Activated B cell treated with CpG ODN at 0.5 μM for 24 hours (primary cell): ENCODE measurements around the gene MED26. TPM values are rescaled to one million over a fixed set of nuclear protein-coding genes. Genes with fewer than 3 reads are reported as not detected.

Source experiments
- ATAC-seq: fragments of 200-7000 bp; cut with Tn5 transposase; one replicate; pipeline ENCODE4 v1.10.0; 2021; ENCODE audit warnings: low read depth, mild to moderate bottlenecking, moderate library complexity
- CTCF ChIA-PET: fragments of 350-600 bp; sonication (Branson Sonifier 250); formaldehyde crosslinking; loops from one replicate; lab custom pipeline; 2021; ENCODE audit warnings: antibody characterized with exemption; lab: Charles Lee
- POLR2A ChIA-PET: fragments of 350-600 bp; sonication (Branson Sonifier 250); formaldehyde crosslinking; loops from one replicate; lab custom pipeline; 2021; ENCODE audit warnings: antibody characterized with exemption; lab: Charles Lee
- DNase-seq: peaks from one replicate; pipeline ENCODE4 v3.0.0; 2022
- H3K27ac Mint-ChIP-seq: one replicate; pipeline ENCODE4 v1.8.0; 2020; ENCODE audit warnings: mixed read lengths
- H3K27me3 Mint-ChIP-seq: one replicate; pipeline ENCODE4 v1.8.0; 2021; ENCODE audit warnings: mixed read lengths
- H3K36me3 Mint-ChIP-seq: one replicate; pipeline ENCODE4 v1.8.0; 2021; ENCODE audit warnings: low read depth, mixed read lengths
- H3K4me1 Mint-ChIP-seq: one replicate; pipeline ENCODE4 v1.8.0; 2021; ENCODE audit warnings: mixed read lengths
- H3K4me3 Mint-ChIP-seq: one replicate; pipeline ENCODE4 v1.8.0; 2020; ENCODE audit warnings: mild to moderate bottlenecking, mixed read lengths
- H3K9me3 Mint-ChIP-seq: one replicate; pipeline ENCODE4 v1.8.0; 2020; ENCODE audit warnings: mixed read lengths
- intact Hi-C: fragments of 100-400 bp; cut with micrococcal nuclease; formaldehyde crosslinking; loops from one replicate; pipeline ENCODE4 v1.15.1; 2024
- total RNA-seq: library from RNA; stranded (reverse); gene quantifications from 2 replicates; pipeline ENCODE4 v1.2.3, GENCODE V29; 2022
- TF ChIP-seq, protein P1 (sequence below): fragments of 200-600 bp; IDR thresholded peaks from one replicate; pipeline ENCODE4 v1.8.0; 2022; ENCODE audit warnings: antibody characterized with exemption, mild to moderate bottlenecking

The MED26 gene
- total RNA-seq, 1 donor from 2014 or later, result 32.0 TPM

DNA sequence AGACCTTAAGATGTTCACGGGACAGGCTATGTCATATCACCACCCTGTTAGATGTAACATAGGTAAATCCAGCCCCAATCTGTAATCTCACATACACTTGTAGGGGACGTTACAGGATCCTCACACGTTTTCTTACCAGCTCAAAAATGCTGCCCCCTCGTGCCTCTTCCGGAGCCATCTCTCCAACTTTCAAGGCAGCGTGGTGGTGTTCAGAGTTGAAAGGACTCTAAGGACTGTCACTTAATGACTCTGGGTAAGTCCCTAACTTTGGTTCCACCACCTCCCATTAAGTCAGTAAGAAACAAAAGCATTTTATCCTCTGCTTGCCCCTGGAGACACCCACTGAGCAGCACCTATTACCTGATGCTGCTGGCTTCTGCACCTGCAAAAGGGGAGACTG lies 4.4 kb downstream of the MED26 start:
- H3K4me3 Mint-ChIP-seq, result no peak overlapping the region
- H3K27ac Mint-ChIP-seq, result peak overlapping the region; percentile 27
- no peaks in the 10 kb centered on the region for H3K9me3 Mint-ChIP-seq
- intact Hi-C loops, result loop anchor here (10.0 kb wide), 1 partner anchor 271 kb away; no protein-coding TSS in a partner anchor
- ChIA-PET CTCF (no interaction called here), POLR2A (interaction anchor here (0.5 to 11.4 kb wide), 3 partner anchors 11 to 37 kb away, joined by 3 to 242 read pairs (median 4); no protein-coding TSS in a partner anchor)
- ATAC-seq, result no peak
- no peak for DNase-seq
- H3K27me3 Mint-ChIP-seq, result no peaks in the 10 kb centered on the region
- H3K36me3 Mint-ChIP-seq, result peaks cover 54% of the 10 kb centered on the region
- peaks cover 72% of the 10 kb centered on the region for H3K4me1 Mint-ChIP-seq
- TF ChIP-seq, protein P1, sequence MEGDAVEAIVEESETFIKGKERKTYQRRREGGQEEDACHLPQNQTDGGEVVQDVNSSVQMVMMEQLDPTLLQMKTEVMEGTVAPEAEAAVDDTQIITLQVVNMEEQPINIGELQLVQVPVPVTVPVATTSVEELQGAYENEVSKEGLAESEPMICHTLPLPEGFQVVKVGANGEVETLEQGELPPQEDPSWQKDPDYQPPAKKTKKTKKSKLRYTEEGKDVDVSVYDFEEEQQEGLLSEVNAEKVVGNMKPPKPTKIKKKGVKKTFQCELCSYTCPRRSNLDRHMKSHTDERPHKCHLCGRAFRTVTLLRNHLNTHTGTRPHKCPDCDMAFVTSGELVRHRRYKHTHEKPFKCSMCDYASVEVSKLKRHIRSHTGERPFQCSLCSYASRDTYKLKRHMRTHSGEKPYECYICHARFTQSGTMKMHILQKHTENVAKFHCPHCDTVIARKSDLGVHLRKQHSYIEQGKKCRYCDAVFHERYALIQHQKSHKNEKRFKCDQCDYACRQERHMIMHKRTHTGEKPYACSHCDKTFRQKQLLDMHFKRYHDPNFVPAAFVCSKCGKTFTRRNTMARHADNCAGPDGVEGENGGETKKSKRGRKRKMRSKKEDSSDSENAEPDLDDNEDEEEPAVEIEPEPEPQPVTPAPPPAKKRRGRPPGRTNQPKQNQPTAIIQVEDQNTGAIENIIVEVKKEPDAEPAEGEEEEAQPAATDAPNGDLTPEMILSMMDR, result no peak

DNA sequence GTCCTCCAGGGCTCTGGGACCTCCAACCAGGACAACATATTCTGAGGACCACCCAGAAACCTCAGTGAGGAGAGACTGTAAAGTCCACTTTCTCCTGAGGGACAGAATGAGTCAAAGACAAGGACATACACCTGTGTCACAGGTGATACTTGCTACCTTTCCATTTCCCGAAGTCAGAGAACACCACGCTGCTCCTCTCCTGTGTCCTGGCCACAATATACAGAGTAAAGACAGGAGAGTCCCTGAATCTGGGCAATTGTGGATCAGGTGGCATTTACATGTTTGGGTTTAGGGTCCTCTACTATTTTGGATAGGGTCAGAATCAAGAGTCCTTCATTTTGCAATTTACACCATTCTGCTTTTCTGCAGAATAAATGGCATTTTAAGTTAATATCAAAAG lies 4.9 kb downstream of the MED26 start:
- Mint-ChIP-seq H3K27ac (peak overlapping the region; percentile 27), H3K36me3 (peaks cover 52% of the 10 kb centered on the region), H3K4me3 (no peak overlapping the region), H3K27me3 (no peaks in the 10 kb centered on the region), H3K4me1 (peaks cover 77% of the 10 kb centered on the region), H3K9me3 (no peaks in the 10 kb centered on the region)
- ChIA-PET CTCF (no interaction called here), POLR2A (interaction anchor here (0.5 to 11.4 kb wide), 2 partner anchors 12 to 37 kb away, joined by 3 to 242 read pairs; no protein-coding TSS in a partner anchor)
- TF ChIP-seq, protein P1, result no peak
- DNase-seq (no peak), ATAC-seq (no peak)
- intact Hi-C loops, result loop anchor here (10.0 kb wide), 1 partner anchor 272 kb away; no protein-coding TSS in a partner anchor

GRCh38 chr19:16621165-16621800 lies 6.7 kb downstream of the MED26 start:
- POLR2A ChIA-PET, result interaction anchor here (11.4 kb wide), 1 partner anchor 35 kb away, joined by 242 read pairs; no protein-coding TSS in a partner anchor
- H3K9me3 Mint-ChIP-seq, result no peaks in the 10 kb centered on the region
- no peak for ATAC-seq

DNA sequence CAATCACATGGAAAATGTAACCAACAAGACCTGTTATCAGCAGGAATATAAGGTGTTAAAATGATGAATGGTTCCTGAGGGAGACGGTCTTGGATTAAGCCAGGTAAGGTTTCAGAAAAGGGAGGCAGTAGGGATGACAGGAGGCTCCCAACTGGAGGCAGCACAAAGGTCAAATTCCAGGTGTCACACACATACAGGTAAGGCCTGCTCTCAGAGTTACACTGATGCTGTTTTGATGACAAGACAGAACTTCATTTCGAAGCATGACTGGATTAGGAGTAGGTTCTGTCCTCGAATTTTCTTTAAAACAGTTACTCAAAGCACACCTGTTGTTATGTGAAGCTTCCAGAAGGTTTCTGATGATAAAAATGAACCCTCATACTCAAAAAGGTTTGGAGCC lies 7.4 kb downstream of the MED26 start:
- ChIA-PET POLR2A (interaction anchor here (11.4 kb wide), 1 partner anchor 34 kb away, joined by 242 read pairs; no protein-coding TSS in a partner anchor), CTCF (no interaction called here)
- Mint-ChIP-seq H3K4me1 (peaks cover 86% of the 10 kb centered on the region), H3K27me3 (no peaks in the 10 kb centered on the region), H3K9me3 (no peaks in the 10 kb centered on the region), H3K27ac (no peak overlapping the region), H3K4me3 (no peak overlapping the region), H3K36me3 (peaks cover 41% of the 10 kb centered on the region)
- ATAC-seq, result no peak
- intact Hi-C loops, result loop anchor here (10.0 kb wide), 1 partner anchor 274 kb away; no protein-coding TSS in a partner anchor
- no peak for DNase-seq
- TF ChIP-seq, protein P1, result no peak

More at GRCh38 chr19:16621165-16621800, 6.7 kb downstream of the MED26 start:
- CTCF ChIA-PET, result no interaction called here
- Mint-ChIP-seq H3K36me3 (peaks cover 46% of the 10 kb centered on the region), H3K4me1 (peaks cover 86% of the 10 kb centered on the region), H3K27ac (peak overlapping the region; percentile 12), H3K4me3 (no peak overlapping the region), H3K27me3 (no peaks in the 10 kb centered on the region)
- TF ChIP-seq, protein P1, result no peak
- intact Hi-C loops, result loop anchor here (10.0 kb wide), 1 partner anchor 274 kb away; no protein-coding TSS in a partner anchor
- DNase-seq, result no peak

DNA sequence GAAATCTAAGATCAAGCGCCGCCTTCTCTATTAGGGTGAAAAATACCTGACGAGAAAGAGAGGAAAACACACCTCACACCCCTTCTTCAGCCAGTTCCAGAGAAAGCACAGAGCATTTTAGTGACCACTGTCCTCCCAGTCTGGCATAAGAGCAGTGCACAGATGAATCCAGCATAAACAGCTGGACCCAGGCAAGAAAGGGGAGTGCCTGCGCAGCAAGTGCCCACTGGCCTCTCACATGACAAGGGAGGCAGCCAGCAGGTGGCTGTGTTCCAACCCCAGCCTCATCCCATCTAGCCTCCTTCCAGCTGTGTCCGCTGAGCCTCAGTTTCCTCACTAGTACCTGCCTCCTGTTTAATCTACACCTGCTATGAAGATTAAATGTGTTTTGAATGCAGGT lies 8.0 kb downstream of the MED26 start:
- intact Hi-C loops, result loop anchor here (10.0 kb wide), 1 partner anchor 275 kb away; no protein-coding TSS in a partner anchor
- Mint-ChIP-seq H3K4me1 (peaks cover 86% of the 10 kb centered on the region), H3K27me3 (no peaks in the 10 kb centered on the region), H3K27ac (peak overlapping the region; percentile 46), H3K9me3 (no peaks in the 10 kb centered on the region), H3K4me3 (no peak overlapping the region), H3K36me3 (peaks cover 35% of the 10 kb centered on the region)
- TF ChIP-seq, protein P1, result no peak
- ATAC-seq, result no peak
- CTCF ChIA-PET, result no interaction called here
- no peak for DNase-seq
- POLR2A ChIA-PET, result no interaction called here
